ENCODE results near the gene KIAA1217.

DNA sequence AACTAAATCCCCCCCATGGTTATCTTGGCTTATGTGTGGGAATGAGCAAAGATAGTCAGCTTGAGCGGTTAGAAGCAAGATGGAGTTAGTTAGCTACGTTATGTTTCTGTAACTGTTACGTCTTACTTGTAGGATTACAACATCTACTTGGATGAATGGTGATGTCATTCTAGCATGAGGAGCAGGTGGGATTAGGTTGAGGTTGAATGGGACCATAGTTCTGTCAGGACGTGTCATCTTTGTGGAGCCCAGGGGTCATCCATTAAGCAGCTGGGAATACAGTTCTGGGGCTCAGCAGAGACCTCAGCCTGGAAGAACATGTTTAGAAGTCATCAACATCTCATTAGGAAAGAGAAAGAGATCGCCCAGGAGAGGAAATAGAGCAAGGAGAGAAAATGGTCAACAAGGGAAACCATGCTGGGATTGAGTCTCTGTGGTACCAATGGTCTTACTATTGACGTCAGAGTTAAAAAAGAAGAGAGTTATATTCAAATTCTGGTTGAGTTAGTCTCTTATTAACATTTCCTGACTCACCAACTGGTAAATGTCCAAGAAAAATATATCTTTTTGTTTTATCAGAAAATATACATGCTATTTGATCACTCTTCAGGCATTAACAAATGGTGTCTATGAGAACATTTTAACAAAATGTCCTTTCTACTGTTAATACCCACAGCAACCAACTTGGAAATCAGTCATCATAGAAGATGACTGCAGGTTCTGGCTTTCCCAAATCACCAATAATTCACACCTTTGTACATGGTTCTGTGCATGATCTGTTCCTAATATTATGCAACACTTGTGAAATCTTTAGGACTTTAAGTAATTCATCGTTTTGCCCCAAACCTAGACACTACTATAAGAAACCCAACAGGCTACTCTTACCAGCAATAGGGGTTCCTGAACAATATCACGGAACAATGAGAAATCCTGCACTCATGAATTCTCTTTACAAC, 96.9 kb downstream of the KIAA1217 start:
- TF ChIP-seq, protein P1, sequence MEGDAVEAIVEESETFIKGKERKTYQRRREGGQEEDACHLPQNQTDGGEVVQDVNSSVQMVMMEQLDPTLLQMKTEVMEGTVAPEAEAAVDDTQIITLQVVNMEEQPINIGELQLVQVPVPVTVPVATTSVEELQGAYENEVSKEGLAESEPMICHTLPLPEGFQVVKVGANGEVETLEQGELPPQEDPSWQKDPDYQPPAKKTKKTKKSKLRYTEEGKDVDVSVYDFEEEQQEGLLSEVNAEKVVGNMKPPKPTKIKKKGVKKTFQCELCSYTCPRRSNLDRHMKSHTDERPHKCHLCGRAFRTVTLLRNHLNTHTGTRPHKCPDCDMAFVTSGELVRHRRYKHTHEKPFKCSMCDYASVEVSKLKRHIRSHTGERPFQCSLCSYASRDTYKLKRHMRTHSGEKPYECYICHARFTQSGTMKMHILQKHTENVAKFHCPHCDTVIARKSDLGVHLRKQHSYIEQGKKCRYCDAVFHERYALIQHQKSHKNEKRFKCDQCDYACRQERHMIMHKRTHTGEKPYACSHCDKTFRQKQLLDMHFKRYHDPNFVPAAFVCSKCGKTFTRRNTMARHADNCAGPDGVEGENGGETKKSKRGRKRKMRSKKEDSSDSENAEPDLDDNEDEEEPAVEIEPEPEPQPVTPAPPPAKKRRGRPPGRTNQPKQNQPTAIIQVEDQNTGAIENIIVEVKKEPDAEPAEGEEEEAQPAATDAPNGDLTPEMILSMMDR (conservative IDR thresholded peaks at IDR 0.05 in 1 of 2, IDR thresholded peaks at IDR 0.05 in 1 of 2; ENCODE audit: extremely low read depth in 1 of 2, insufficient read depth in 1 of 2, low read depth in 1 of 2, low read length in 2 of 2): no peak
- TF ChIP-seq EZH2 (IDR thresholded peaks at IDR 0.05; ENCODE audit: borderline replicate concordance, low read length): no peak
